ENCODE data around the gene VPS11.
A peak's percentile ranks its signal among the peaks of the same experiment; 100 is the strongest.
"Not testable (repeated sequence)": the region's sequence is repeated elsewhere in the genome, so short reads cannot be mapped to it uniquely, and the experiment has no call there.

VPS11 gene

GRCh38 chr11:119095066-119095880 is 27.7 kb downstream of the VPS11 start:
- H3K36me3 ChIP-seq (ENCODE audit: insufficient read depth, low read length) = peaks cover 19% of the 10 kb centered on the region; the same call in 1 of the 2 replicates
- H3K9me3 ChIP-seq (ENCODE audit: control insufficient read depth, insufficient read depth, low read length) = no peaks in the 10 kb centered on the region
- peak overlapping the region; percentile 92 for H3K9ac ChIP-seq (ENCODE audit: low read depth, low read length)
- H3K4me1 ChIP-seq (ENCODE audit: insufficient read depth, low read length) = no peaks in the 10 kb centered on the region

- H3K9me3 ChIP-seq (ENCODE audit: control insufficient read depth, insufficient read depth, low read length) = no peaks in the 10 kb centered on the region
- H3K4me1 ChIP-seq (ENCODE audit: insufficient read depth, low read length) = no peaks in the 10 kb centered on the region
- no peak overlapping the region for H3K9ac ChIP-seq (ENCODE audit: low read depth, low read length)
- peaks cover 11% of the 10 kb centered on the region; the same call in 1 of the 2 replicates for H3K36me3 ChIP-seq (ENCODE audit: insufficient read depth, low read length)
Measured at GRCh38 chr11:119099711-119100110, 32.1 kb downstream of the VPS11 start.

- no peaks in the 10 kb centered on the region for H3K4me1 ChIP-seq (ENCODE audit: insufficient read depth, low read length)
Measured at GRCh38 chr11:119100246-119100970, 32.8 kb downstream of the VPS11 start.

GRCh38 chr11:119100994-119101758 is 33.6 kb downstream of the VPS11 start:
- Histone ChIP-seq H3K9me3 (ENCODE audit: control insufficient read depth, insufficient read depth, low read length) (no peaks in the 10 kb centered on the region), H3K36me3 (ENCODE audit: insufficient read depth, low read length) (peaks cover 11% of the 10 kb centered on the region; the same call in 1 of the 2 replicates), H3K4me1 (ENCODE audit: insufficient read depth, low read length) (peaks cover 3% of the 10 kb centered on the region), H3K9ac (ENCODE audit: low read depth, low read length) (peak overlapping the region; percentile 65)

More at GRCh38 chr11:119100246-119100970, 32.8 kb downstream of the VPS11 start:
- Histone ChIP-seq H3K36me3 (ENCODE audit: insufficient read depth, low read length) (peaks cover 11% of the 10 kb centered on the region; the same call in 1 of the 2 replicates), H3K9me3 (ENCODE audit: control insufficient read depth, insufficient read depth, low read length) (no peaks in the 10 kb centered on the region), H3K9ac (ENCODE audit: low read depth, low read length) (peak overlapping the region; percentile 65)

GRCh38 chr11:119101759-119102423 is 34.3 kb downstream of the VPS11 start, which contains the start of gene DPAGT1:
DPAGT1 (minus strand) TSS chr11:119101853; CDS start chr11:119101655, 198 bp downstream.
- no peaks in the 10 kb centered on the region for H3K9me3 ChIP-seq (ENCODE audit: control insufficient read depth, insufficient read depth, low read length)
- peaks cover 9% of the 10 kb centered on the region for H3K4me1 ChIP-seq (ENCODE audit: insufficient read depth, low read length)
- H3K9ac ChIP-seq (ENCODE audit: low read depth, low read length) = peak within 1 kb of the TSS; percentile 65
- H3K36me3 ChIP-seq (ENCODE audit: insufficient read depth, low read length) = peaks cover 11% of the 10 kb centered on the region; the same call in 1 of the 2 replicates

GRCh38 chr11:119103161-119103664 is 35.6 kb downstream of the VPS11 start:
- peak overlapping the region; percentile 21; the same call in 1 of the 2 replicates for H3K9ac ChIP-seq (ENCODE audit: low read depth, low read length)
- H3K36me3 ChIP-seq (ENCODE audit: insufficient read depth, low read length); H3K4me1 ChIP-seq (ENCODE audit: insufficient read depth, low read length): not testable (repeated sequence)

GRCh38 chr11:119103793-119104192 is 36.2 kb downstream of the VPS11 start:
- Histone ChIP-seq H3K36me3 (ENCODE audit: insufficient read depth, low read length) (0 out of 2 replicates have a peak, but pooled peaks cover 2% of the 10 kb centered on the region), H3K9ac (ENCODE audit: low read depth, low read length) (no peak overlapping the region), H3K9me3 (ENCODE audit: control insufficient read depth, insufficient read depth, low read length) (no peaks in the 10 kb centered on the region), H3K4me1 (ENCODE audit: insufficient read depth, low read length) (peaks cover 9% of the 10 kb centered on the region)

More at GRCh38 chr11:119103161-119103664, 35.6 kb downstream of the VPS11 start:
- H3K9me3 ChIP-seq (ENCODE audit: control insufficient read depth, insufficient read depth, low read length) = not testable (repeated sequence)

- peak within 1 kb of the TSS; percentile 71 for H3K9ac ChIP-seq (ENCODE audit: low read depth, low read length)
- no peaks in the 10 kb centered on the region for H3K36me3 ChIP-seq (ENCODE audit: insufficient read depth, low read length)
- H3K9me3 ChIP-seq (ENCODE audit: control insufficient read depth, insufficient read depth, low read length) = no peaks in the 10 kb centered on the region
- H3K4me1 ChIP-seq (ENCODE audit: insufficient read depth, low read length) = peaks cover 9% of the 10 kb centered on the region
Measured at GRCh38 chr11:119106564-119107537, 39.2 kb downstream of the VPS11 start, which contains the start of gene C2CD2L. C2CD2L (plus strand) TSS chr11:119107344; CDS start chr11:119107742, 398 bp downstream.

GRCh38 chr11:119107538-119108145 is 40.0 kb downstream of the VPS11 start:
- Histone ChIP-seq H3K9me3 (ENCODE audit: control insufficient read depth, insufficient read depth, low read length) (no peaks in the 10 kb centered on the region), H3K36me3 (ENCODE audit: insufficient read depth, low read length) (no peaks in the 10 kb centered on the region), H3K4me1 (ENCODE audit: insufficient read depth, low read length) (peaks cover 9% of the 10 kb centered on the region), H3K9ac (ENCODE audit: low read depth, low read length) (peak overlapping the region; percentile 71)

- Histone ChIP-seq H3K36me3 (ENCODE audit: insufficient read depth, low read length) (no peaks in the 10 kb centered on the region), H3K9me3 (ENCODE audit: control insufficient read depth, insufficient read depth, low read length) (no peaks in the 10 kb centered on the region), H3K9ac (ENCODE audit: low read depth, low read length) (peak overlapping the region; percentile 71)
Measured at GRCh38 chr11:119108146-119108856, 40.7 kb downstream of the VPS11 start.

GRCh38 chr11:119108857-119109221 is 41.2 kb downstream of the VPS11 start:
- H3K9ac ChIP-seq (ENCODE audit: low read depth, low read length) = no peak overlapping the region
- H3K36me3 ChIP-seq (ENCODE audit: insufficient read depth, low read length) = no peaks in the 10 kb centered on the region

More at GRCh38 chr11:119108146-119108856, 40.7 kb downstream of the VPS11 start:
- peaks cover 12% of the 10 kb centered on the region for H3K4me1 ChIP-seq (ENCODE audit: insufficient read depth, low read length)

GRCh38 chr11:119109843-119110242 is 42.2 kb downstream of the VPS11 start:
- Histone ChIP-seq H3K4me1 (ENCODE audit: insufficient read depth, low read length) (peaks cover 12% of the 10 kb centered on the region), H3K9ac (ENCODE audit: low read depth, low read length) (no peak overlapping the region), H3K9me3 (ENCODE audit: control insufficient read depth, insufficient read depth, low read length) (no peaks in the 10 kb centered on the region), H3K36me3 (ENCODE audit: insufficient read depth, low read length) (no peaks in the 10 kb centered on the region)

More at GRCh38 chr11:119108857-119109221, 41.2 kb downstream of the VPS11 start:
- H3K4me1 ChIP-seq (ENCODE audit: insufficient read depth, low read length) = peaks cover 12% of the 10 kb centered on the region
- no peaks in the 10 kb centered on the region for H3K9me3 ChIP-seq (ENCODE audit: control insufficient read depth, insufficient read depth, low read length)

Measured in ES-I3 (cell line).